ENCODE measurements around the gene NTM.

GRCh38 chr11:132353255-132353654 lies 982.8 kb downstream of the NTM start:
- TF ChIP-seq CTCF (IDR thresholded peaks at IDR 0.05; ENCODE audit: low read depth, low read length) (no peak), EZH2phosphoT487 (IDR thresholded peaks at IDR 0.05; ENCODE audit: low read depth) (no peak)

All from OCI-LY3 (cell line).